ENCODE results near the gene CIRBP. TPM values are rescaled to one million over a fixed set of nuclear protein-coding genes. Genes with fewer than 3 reads are reported as not detected.

The CIRBP gene
- total RNA-seq, 4 donors from 2014 or later = 274 to 578 (median 418) TPM

GRCh38 chr19:1269478-1270212, 513 bp downstream of the CIRBP start:
- TF ChIP-seq CTCF (IDR thresholded peaks at IDR 0.05 in 4 of 5, conservative IDR thresholded peaks at IDR 0.05 in 1 of 5) (peak in 2 of 5 experiments; percentile 13 to 21), POLR2A (IDR thresholded peaks at IDR 0.05) (peak in 1 of 2 donors; percentile 50)
- H3K27ac ChIP-seq = peak overlapping the region; percentile 92 to 99 (median 98)
- peaks cover 71 to 78% of the 10 kb centered on the region in 2 donors for H3K4me1 ChIP-seq
- H3K4me3 ChIP-seq = peak overlapping the region; percentile 51 to 81 (median 72)
- in situ Hi-C loops (cut with MboI; ENCODE audit: low sequenced_read_pairs in 4 of 4) = no loop called here
- peak; percentile 59 for ATAC-seq
- no peaks in the 10 kb centered on the region for H3K27me3 ChIP-seq
- H3K36me3 ChIP-seq = peaks cover 0 to 39% of the 10 kb centered on the region in 2 donors
- DNase-seq = peak; percentile 76 to 88
- intact Hi-C loops (cut with DNase I; ENCODE audit: low total_unique reads) = loop anchor here (1.0 to 10.0 kb wide), 2 partner anchors 167 to 475 kb away; partner anchors contain the start of gene PTBP1
- no peaks in the 10 kb centered on the region for H3K9me3 ChIP-seq

- no peaks in the 10 kb centered on the region for H3K9me3 ChIP-seq
- peak overlapping the region; percentile 51 to 81 (median 72) for H3K4me3 ChIP-seq
- intact Hi-C loops (cut with DNase I; ENCODE audit: low total_unique reads) (loop anchor here (10.0 kb wide), 1 partner anchor 476 kb away; the partner anchor contains the start of gene PTBP1), in situ Hi-C loops (cut with MboI; ENCODE audit: low sequenced_read_pairs in 4 of 4) (no loop called here)
- peaks cover 75 to 83% of the 10 kb centered on the region in 2 donors for H3K4me1 ChIP-seq
- H3K36me3 ChIP-seq = peaks cover 0 to 42% of the 10 kb centered on the region in 2 donors
- DNase-seq (peak; percentile 61 to 87), ATAC-seq (peak; percentile 4 to 27)
- TF ChIP-seq CTCF (IDR thresholded peaks at IDR 0.05 in 4 of 5, conservative IDR thresholded peaks at IDR 0.05 in 1 of 5) (no peak), POLR2A (IDR thresholded peaks at IDR 0.05) (no peak)
- peak overlapping the region; percentile 92 to 99 (median 98) for H3K27ac ChIP-seq
- no peaks in the 10 kb centered on the region for H3K27me3 ChIP-seq
These were observed 1.2 kb downstream of the CIRBP start for GRCh38 chr19:1270213-1270853.

GRCh38 chr19:1270854-1271527, 1.9 kb downstream of the CIRBP start:
- in situ Hi-C loops (cut with MboI; ENCODE audit: low sequenced_read_pairs in 4 of 4) = no loop called here

More at GRCh38 chr19:1270854-1271527, 1.9 kb downstream of the CIRBP start:
- Histone ChIP-seq H3K27me3 (no peaks in the 10 kb centered on the region), H3K4me3 (peak overlapping the region; percentile 51 to 81 (median 72)), H3K36me3 (peaks cover 0 to 42% of the 10 kb centered on the region in 2 donors), H3K27ac (peak overlapping the region; percentile 92 to 99 (median 98)), H3K4me1 (peaks cover 72 to 79% of the 10 kb centered on the region in 2 donors), H3K9me3 (no peaks in the 10 kb centered on the region)
- ATAC-seq (no peak), DNase-seq (peak in 1 of 2 donors; percentile 43)
- intact Hi-C loops (cut with DNase I; ENCODE audit: low total_unique reads) = loop anchor here (10.0 kb wide), 1 partner anchor 476 kb away; the partner anchor contains the start of gene PTBP1
- TF ChIP-seq POLR2A (IDR thresholded peaks at IDR 0.05) = no peak
- no peak for TF ChIP-seq CTCF (IDR thresholded peaks at IDR 0.05 in 4 of 5, conservative IDR thresholded peaks at IDR 0.05 in 1 of 5)
